Measurements from ENCODE around the gene IGSF21. TPM values are rescaled to one million over a fixed set of nuclear protein-coding genes. Genes with fewer than 3 reads are reported as not detected.

IGSF21 gene
- total RNA-seq, 2 experiments from 2014 or later = not detected

DNA sequence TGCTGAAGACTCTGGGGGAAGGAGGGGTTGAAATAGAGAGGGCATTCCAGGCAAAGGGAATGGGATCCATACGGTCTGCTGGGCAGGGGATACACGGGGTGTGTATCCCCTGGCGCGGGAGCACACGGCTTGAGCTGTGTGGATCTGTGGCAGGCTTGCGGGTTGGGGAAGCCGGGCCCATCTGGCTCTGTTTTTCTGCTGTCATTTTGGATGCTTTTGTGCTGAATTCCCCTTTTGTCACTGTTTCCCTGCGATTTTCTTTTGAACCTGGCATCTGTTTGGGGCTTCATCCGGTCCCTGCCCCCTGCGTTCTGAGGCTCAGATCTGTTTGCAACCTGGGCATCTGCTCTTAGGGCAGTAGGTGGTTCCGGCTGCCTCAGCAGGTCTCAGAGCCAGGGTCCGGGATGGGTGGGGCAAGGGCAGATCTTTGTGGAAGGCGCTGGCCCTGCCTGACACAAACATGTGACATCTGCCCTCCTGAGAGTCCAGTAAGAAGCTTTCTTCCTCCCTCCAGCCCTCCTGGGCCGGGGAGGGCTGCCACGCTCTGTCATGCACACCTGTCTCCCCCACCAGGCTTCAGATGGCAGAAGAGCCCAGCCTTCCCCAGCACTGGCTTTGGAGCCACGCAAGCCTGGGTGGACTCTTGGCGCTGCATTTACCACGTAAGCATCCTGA is 84.0 kb downstream of the IGSF21 start:
- TF ChIP-seq, protein P1, sequence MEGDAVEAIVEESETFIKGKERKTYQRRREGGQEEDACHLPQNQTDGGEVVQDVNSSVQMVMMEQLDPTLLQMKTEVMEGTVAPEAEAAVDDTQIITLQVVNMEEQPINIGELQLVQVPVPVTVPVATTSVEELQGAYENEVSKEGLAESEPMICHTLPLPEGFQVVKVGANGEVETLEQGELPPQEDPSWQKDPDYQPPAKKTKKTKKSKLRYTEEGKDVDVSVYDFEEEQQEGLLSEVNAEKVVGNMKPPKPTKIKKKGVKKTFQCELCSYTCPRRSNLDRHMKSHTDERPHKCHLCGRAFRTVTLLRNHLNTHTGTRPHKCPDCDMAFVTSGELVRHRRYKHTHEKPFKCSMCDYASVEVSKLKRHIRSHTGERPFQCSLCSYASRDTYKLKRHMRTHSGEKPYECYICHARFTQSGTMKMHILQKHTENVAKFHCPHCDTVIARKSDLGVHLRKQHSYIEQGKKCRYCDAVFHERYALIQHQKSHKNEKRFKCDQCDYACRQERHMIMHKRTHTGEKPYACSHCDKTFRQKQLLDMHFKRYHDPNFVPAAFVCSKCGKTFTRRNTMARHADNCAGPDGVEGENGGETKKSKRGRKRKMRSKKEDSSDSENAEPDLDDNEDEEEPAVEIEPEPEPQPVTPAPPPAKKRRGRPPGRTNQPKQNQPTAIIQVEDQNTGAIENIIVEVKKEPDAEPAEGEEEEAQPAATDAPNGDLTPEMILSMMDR (IDR thresholded peaks at IDR 0.05) = no peak
- Mint-ChIP-seq H3K4me1 (ENCODE audit: low read depth) (no peaks in the 10 kb centered on the region), H3K4me3 (no peak overlapping the region), H3K27me3 (peaks cover 46% of the 10 kb centered on the region), H3K27ac (no peak overlapping the region), H3K36me3 (ENCODE audit: low read depth) (no peaks in the 10 kb centered on the region), H3K9me3 (no peaks in the 10 kb centered on the region)
- Histone ChIP-seq H3K9me3 (ENCODE audit: control insufficient read depth in 1 of 2, insufficient read depth in 1 of 2, low read length in 2 of 2) (peaks cover 0 to 3% of the 10 kb centered on the region in 2 experiments), H3K27ac (ENCODE audit: low read depth in 1 of 2, low read length in 2 of 2) (no peak overlapping the region), H3K27me3 (ENCODE audit: control insufficient read depth in 1 of 2, insufficient read depth in 2 of 2, low read length in 2 of 2) (peaks cover 0 to 7% of the 10 kb centered on the region in 2 experiments), H3K36me3 (ENCODE audit: insufficient read depth, low read length) (no peaks in the 10 kb centered on the region), H3K4me3 (ENCODE audit: low read length) (no peak overlapping the region), H3K4me1 (ENCODE audit: insufficient read depth, low read length) (no peaks in the 10 kb centered on the region)
- DNase-seq (no peak), ATAC-seq (ENCODE audit: poor library complexity) (no peak)
- POLR2A ChIA-PET = no interaction called here
- intact Hi-C loops (cut with DNase I, micrococcal nuclease) = no loop called here
- CTCF ChIA-PET = no interaction called here

DNA sequence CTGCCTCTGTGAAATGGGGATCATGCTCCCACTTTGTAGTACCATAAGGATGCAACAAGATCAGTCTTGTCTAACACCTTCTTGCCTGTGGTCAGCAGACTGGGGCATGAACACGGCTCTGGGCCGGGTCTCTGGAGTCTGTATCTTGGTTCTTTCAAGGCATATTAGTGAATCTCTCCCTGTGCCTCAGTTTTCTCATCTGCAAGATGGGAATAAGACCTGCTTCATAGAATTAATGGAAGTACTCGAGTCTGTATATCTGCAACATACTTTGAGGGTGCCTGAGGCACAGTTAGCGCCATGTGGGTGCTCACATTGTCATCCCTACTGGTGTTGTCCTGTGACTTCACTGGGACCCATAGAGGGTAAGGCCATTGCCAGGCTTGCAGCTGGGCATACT is 84.6 kb downstream of the IGSF21 start:
- intact Hi-C loops (cut with DNase I, micrococcal nuclease) = no loop called here
- POLR2A ChIA-PET = no interaction called here
- Histone ChIP-seq H3K27ac (ENCODE audit: low read depth in 1 of 2, low read length in 2 of 2) (no peak overlapping the region), H3K36me3 (ENCODE audit: insufficient read depth, low read length) (no peaks in the 10 kb centered on the region), H3K27me3 (ENCODE audit: control insufficient read depth in 1 of 2, insufficient read depth in 2 of 2, low read length in 2 of 2) (peaks cover 2 to 10% of the 10 kb centered on the region in 2 experiments), H3K4me3 (ENCODE audit: low read length) (no peak overlapping the region), H3K4me1 (ENCODE audit: insufficient read depth, low read length) (no peaks in the 10 kb centered on the region), H3K9me3 (ENCODE audit: control insufficient read depth in 1 of 2, insufficient read depth in 1 of 2, low read length in 2 of 2) (peaks cover 0 to 3% of the 10 kb centered on the region in 2 experiments)
- H3K9me3 Mint-ChIP-seq = no peaks in the 10 kb centered on the region
- CTCF ChIA-PET = no interaction called here
- ATAC-seq (ENCODE audit: poor library complexity) (no peak), DNase-seq (no peak)
- H3K4me3 Mint-ChIP-seq = no peak overlapping the region
- H3K36me3 Mint-ChIP-seq (ENCODE audit: low read depth) = no peaks in the 10 kb centered on the region
- H3K4me1 Mint-ChIP-seq (ENCODE audit: low read depth) = no peaks in the 10 kb centered on the region
- TF ChIP-seq, protein P1 (IDR thresholded peaks at IDR 0.05) = no peak
- H3K27ac Mint-ChIP-seq = no peak overlapping the region
- H3K27me3 Mint-ChIP-seq = peaks cover 41% of the 10 kb centered on the region

DNA sequence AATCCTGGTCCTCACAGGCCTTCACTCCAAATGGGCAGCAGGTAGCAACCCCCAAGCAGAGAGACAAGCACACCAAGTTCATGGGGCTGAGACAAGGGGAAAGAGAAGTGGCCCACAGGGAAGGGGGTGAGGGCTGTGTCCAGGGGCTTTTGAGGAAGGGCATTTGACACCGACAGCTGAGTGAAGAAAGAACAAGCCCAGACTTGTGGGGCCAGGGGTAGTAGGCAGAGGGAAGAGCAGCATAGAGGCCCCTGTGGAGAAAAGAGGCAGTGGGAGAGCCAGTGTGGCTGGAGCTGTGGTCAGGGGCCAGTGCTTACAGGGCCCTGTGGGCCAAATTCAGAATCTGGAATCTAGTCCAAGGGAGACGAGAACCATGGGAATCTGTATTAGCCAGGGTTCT is 85.4 kb downstream of the IGSF21 start:
- Histone ChIP-seq H3K4me3 (ENCODE audit: low read length) (no peak overlapping the region), H3K27me3 (ENCODE audit: control insufficient read depth in 1 of 2, insufficient read depth in 2 of 2, low read length in 2 of 2) (peaks cover 7 to 10% of the 10 kb centered on the region in 2 experiments), H3K4me1 (ENCODE audit: insufficient read depth, low read length) (no peaks in the 10 kb centered on the region), H3K36me3 (ENCODE audit: insufficient read depth, low read length) (no peaks in the 10 kb centered on the region), H3K27ac (ENCODE audit: low read depth in 1 of 2, low read length in 2 of 2) (no peak overlapping the region), H3K9me3 (ENCODE audit: control insufficient read depth in 1 of 2, insufficient read depth in 1 of 2, low read length in 2 of 2) (peaks cover 0 to 3% of the 10 kb centered on the region in 2 experiments)
- ATAC-seq (ENCODE audit: poor library complexity) (no peak), DNase-seq (no peak)
- Mint-ChIP-seq H3K4me3 (no peak overlapping the region), H3K27me3 (peaks cover 47% of the 10 kb centered on the region), H3K36me3 (ENCODE audit: low read depth) (no peaks in the 10 kb centered on the region), H3K9me3 (no peaks in the 10 kb centered on the region), H3K27ac (no peak overlapping the region), H3K4me1 (ENCODE audit: low read depth) (no peaks in the 10 kb centered on the region)
- TF ChIP-seq, protein P1 (IDR thresholded peaks at IDR 0.05) = no peak
- ChIA-PET CTCF (no interaction called here), POLR2A (no interaction called here)
- intact Hi-C loops (cut with DNase I, micrococcal nuclease) = no loop called here

All from CD4-positive, alpha-beta T cell (primary cell).